HepG2 (cell line): Measurements from ENCODE around the gene LZTR1. TPM values are rescaled to one million over a fixed set of nuclear protein-coding genes. Genes with fewer than 3 reads are reported as not detected.

ENCODE experiments used
- ATAC-seq: fragments of 200-7000 bp; cut with Tn5 transposase; 3 replicates; pipeline ENCODE4 v1.9.1; 2020; ENCODE audit warnings: mild to moderate bottlenecking, moderate library complexity
- BruUV-seq: library from RNA; stranded (reverse); fragments of 400-500 nt; replicated peaks from 2 replicates; lab custom pipeline; 2021; lab: Mats Ljungman, UMichigan
- CTCF ChIA-PET: fragments of 300-600 bp; formaldehyde crosslinking; extraction: SDS; loops from one replicate; lab custom pipeline; 2021; ENCODE audit warnings: low total read pairs, inconsistent platforms, low intra/inter-chr PET ratio; lab: Yijun Ruan, JAX
- POLR2A ChIA-PET: fragments of 350-600 bp; sonication (Branson Sonifier 250); formaldehyde crosslinking; loops from one replicate; lab custom pipeline; 2020; ENCODE audit warnings: antibody characterized with exemption, inconsistent platforms; lab: Yijun Ruan, JAX
- DNase-seq: peaks from one replicate; pipeline ENCODE4 v3.0.0-alpha.2; 2015; ENCODE audit warnings: low spot score
- FAIRE-seq: peaks from 3 replicates; lab custom pipeline; 2011; peaks lifted over from hg19 to GRCh38; lab: Jason Lieb, UNC
- H2AFZ ChIP-seq: one replicate; pipeline ENCODE4 v1.6.1; 2011; ENCODE audit warnings: low read length, inconsistent platforms
- H3K27ac ChIP-seq: fragments of 300-600 bp; 3 replicates; pipeline ENCODE4 v1.8.0; 2011; ENCODE audit warnings: mixed run types, mild to moderate bottlenecking, mixed read lengths, low read length, inconsistent platforms; ENCODE audit not compliant: insufficient read depth; ENCODE audit errors: extremely low read length
- H3K27me3 ChIP-seq, 2 experiments: fragments of 200-600 bp in 1 of 2; 2 replicates in 1 of 2; 3 replicates in 1 of 2; pipeline versions ENCODE4 v1.6.0 to v1.8.0; 2011; ENCODE audit warnings: low read length in 2 of 2, mild to moderate bottlenecking in 2 of 2, moderate library complexity in 2 of 2, inconsistent platforms in 1 of 2; ENCODE audit not compliant: insufficient read depth in 2 of 2, control insufficient read depth in 1 of 2
- H3K36me3 ChIP-seq, 2 experiments: fragments of 200-600 bp in 1 of 2; replicated peaks in 1 of 2; 2 replicates in 1 of 2; 3 replicates in 1 of 2; pipeline versions ENCODE4 v1.5.1 to v1.8.0; 2011; ENCODE audit warnings: low read length in 2 of 2, inconsistent platforms in 1 of 2; ENCODE audit not compliant: insufficient read depth in 2 of 2, control insufficient read depth in 1 of 2
- H3K4me1 ChIP-seq: 2 replicates; pipeline ENCODE4 v1.5.1; 2012; ENCODE audit warnings: low read length, inconsistent platforms; ENCODE audit not compliant: insufficient read depth
- H3K4me2 ChIP-seq: 2 replicates; pipeline ENCODE4 v1.6.0; 2011; ENCODE audit warnings: low read depth, low read length, inconsistent platforms
- H3K4me3 ChIP-seq, 3 experiments: fragments of 200-600 bp in 1 of 3; sonication (generic), shearing (Covaris generic) in 1 of 3; replicated peaks in 1 of 3; 2 replicates each; pipeline ENCODE4 v1.5.1; 2011 to 2016; ENCODE audit warnings: low read length in 3 of 3, inconsistent platforms in 2 of 3, low read depth in 2 of 3, mild to moderate bottlenecking in 2 of 3, control low read depth in 1 of 3, mixed read lengths in 1 of 3; ENCODE audit not compliant: insufficient read depth in 1 of 3
- H3K79me2 ChIP-seq: one replicate; pipeline ENCODE4 v1.6.1; 2011; ENCODE audit warnings: low read length, inconsistent platforms; ENCODE audit not compliant: insufficient read depth
- H3K9ac ChIP-seq: 2 replicates; pipeline ENCODE4 v1.6.0; 2011; ENCODE audit warnings: mild to moderate bottlenecking, low read depth, low read length, inconsistent platforms; ENCODE audit not compliant: insufficient read depth
- H3K9me3 ChIP-seq: 2 replicates; pipeline ENCODE4 v1.5.1; 2012; ENCODE audit warnings: mild to moderate bottlenecking, low read length
- H4K20me1 ChIP-seq: 2 replicates; pipeline ENCODE4 v1.6.0; 2011; ENCODE audit warnings: inconsistent platforms, mild to moderate bottlenecking, low read length, moderate library complexity; ENCODE audit not compliant: insufficient read depth
- SETDB1 ChIP-seq: sonication (generic); formaldehyde crosslinking; IDR thresholded peaks from 2 replicates; pipeline ENCODE4 v1.5.1; 2020; ENCODE audit warnings: missing genetic modification reagents, mild to moderate bottlenecking, borderline replicate concordance
- STAG1 ChIP-seq: sonication (generic); formaldehyde crosslinking; IDR thresholded peaks from 2 replicates; pipeline ENCODE4 v1.4.0; 2020; ENCODE audit warnings: missing genetic modification reagents
- XRCC5 ChIP-seq: fragments of 200-400 bp; formaldehyde crosslinking; optimal IDR thresholded peaks from 2 replicates; pipeline ENCODE3; 2017; ENCODE audit warnings: mild to moderate bottlenecking, low read length
- ZBTB49 ChIP-seq: sonication (generic); formaldehyde crosslinking; IDR thresholded peaks from 2 replicates; pipeline ENCODE4 v1.4.0; 2020; ENCODE audit warnings: missing genetic modification reagents, borderline replicate concordance
- ZFX ChIP-seq: sonication (generic); formaldehyde crosslinking; IDR thresholded peaks from 2 replicates; pipeline ENCODE4 v1.4.0; 2020; ENCODE audit warnings: mild to moderate bottlenecking, low read depth, missing genetic modification reagents, moderate library complexity
- ZFY ChIP-seq: sonication (generic); formaldehyde crosslinking; IDR thresholded peaks from 2 replicates; pipeline ENCODE4 v1.4.0; 2020; ENCODE audit warnings: missing genetic modification reagents
- WGBS: methylation state at CpG from one replicate; pipeline ENCODE4 v1.1.6; 2017; ENCODE audit warnings: low lambda C conversion rate; 5-methylcytosine and 5-hydroxymethylcytosine counted together
- in situ Hi-C: cut with HindIII; loops from 2 replicates; pipeline ENCODE4 v1.10.0; 2017; ENCODE audit warnings: low pct_unique_long_range_greater_than_20kb; ENCODE audit not compliant: extremely low pct_ligation_motif_present
- intact Hi-C: fragments of 100-400 bp; cut with micrococcal nuclease; formaldehyde crosslinking; loops from one replicate; pipeline ENCODE4 v1.10.0; 2022; ENCODE audit not compliant: unreplicated experiment
- polyA plus RNA-seq, 8 experiments: library from polyadenylated mRNA; depleted of rRNA in 3 of 8; stranded (reverse) in 7 of 8; unstranded in 1 of 8; fragments of >200 nt; fragmentation: Illumina TruSeq in 4 of 8; extraction: Trizol in 4 of 8; gene quantifications; 2 replicates each; pipeline versions ENCODE4 v1.2.1 to v1.2.3, GENCODE V29; 2011 to 2016; ENCODE audit warnings: low read depth in 4 of 8, missing spikeins in 1 of 8, mixed read lengths in 1 of 8; ENCODE audit not compliant: insufficient read depth in 1 of 8
- total RNA-seq, 5 experiments: library from RNA; depleted of rRNA; stranded (reverse); fragments of >200 nt; fragmentation: Illumina TruSeq; extraction: Trizol; gene quantifications; 2 replicates each; pipeline ENCODE4 v1.2.3, GENCODE V29; 2016; ENCODE audit warnings: low read depth in 1 of 5
- TF ChIP-seq, protein P1 (sequence below): sonication (generic); formaldehyde crosslinking; IDR thresholded peaks from 2 replicates; pipeline ENCODE4 v1.5.0; 2020; ENCODE audit warnings: mild to moderate bottlenecking, missing genetic modification reagents, moderate library complexity

The LZTR1 gene
- total and polyA plus RNA-seq, 2 of the 13 experiments (the other 11 are each of a cell fraction or from before 2014, with no cell fraction given) = 21.8 to 22.4 TPM

DNA sequence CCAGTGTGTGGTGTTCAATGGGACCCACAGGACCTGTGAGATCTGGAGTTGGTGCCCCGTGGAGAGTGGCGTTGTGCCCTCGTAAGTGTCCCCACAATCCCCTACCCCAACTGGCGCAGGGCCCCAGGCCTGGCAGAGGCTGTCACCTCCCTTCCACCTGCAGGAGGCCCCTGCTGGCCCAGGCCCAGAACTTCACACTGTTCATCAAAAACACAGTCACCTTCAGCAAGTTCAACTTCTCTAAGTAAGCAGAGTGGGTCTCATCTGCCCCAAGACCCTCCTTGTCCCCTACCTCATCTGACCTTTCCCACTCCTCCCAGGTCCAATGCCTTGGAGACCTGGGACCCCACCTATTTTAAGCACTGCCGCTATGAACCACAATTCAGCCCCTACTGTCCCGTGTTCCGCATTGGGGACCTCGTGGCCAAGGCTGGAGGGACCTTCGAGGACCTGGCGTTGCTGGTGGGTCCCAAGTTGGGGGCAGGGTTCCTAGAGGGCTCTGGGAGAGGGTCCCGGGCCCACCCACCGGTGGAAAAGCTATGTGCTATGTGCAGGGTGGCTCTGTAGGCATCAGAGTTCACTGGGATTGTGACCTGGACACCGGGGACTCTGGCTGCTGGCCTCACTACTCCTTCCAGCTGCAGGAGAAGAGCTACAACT lies 41.0 kb downstream of the LZTR1 start:
- ChIA-PET CTCF (no interaction called here), POLR2A (no interaction called here)
- Histone ChIP-seq H3K27me3 (peaks cover 5 to 43% of the 10 kb centered on the region in 2 experiments; a peak in 4 of 5 replicates), H3K79me2 (no peaks in the 10 kb centered on the region), H3K27ac (no peak overlapping the region), H3K4me2 (no peak overlapping the region), H3K36me3 (no peaks in the 10 kb centered on the region), H3K4me3 (no peak overlapping the region), H3K9me3 (no peaks in the 10 kb centered on the region), H3K4me1 (peaks cover 14% of the 10 kb centered on the region), H2AFZ (no peak overlapping the region), H3K9ac (no peak overlapping the region), H4K20me1 (no peaks in the 10 kb centered on the region)
- TF ChIP-seq ZBTB49 (CRISPR knock-in tag) (no peak), SETDB1 (CRISPR knock-in tag) (no peak), XRCC5 (peak; percentile 31), ZFY (CRISPR knock-in tag) (0 out of 2 replicates have a peak, but pooled peaks have one; percentile 36), ZFX (CRISPR knock-in tag) (0 out of 2 replicates have a peak, but pooled peaks have one; percentile 23), STAG1 (0 out of 2 replicates have a peak, but pooled peaks have one; percentile 10)
- TF ChIP-seq, protein P1, sequence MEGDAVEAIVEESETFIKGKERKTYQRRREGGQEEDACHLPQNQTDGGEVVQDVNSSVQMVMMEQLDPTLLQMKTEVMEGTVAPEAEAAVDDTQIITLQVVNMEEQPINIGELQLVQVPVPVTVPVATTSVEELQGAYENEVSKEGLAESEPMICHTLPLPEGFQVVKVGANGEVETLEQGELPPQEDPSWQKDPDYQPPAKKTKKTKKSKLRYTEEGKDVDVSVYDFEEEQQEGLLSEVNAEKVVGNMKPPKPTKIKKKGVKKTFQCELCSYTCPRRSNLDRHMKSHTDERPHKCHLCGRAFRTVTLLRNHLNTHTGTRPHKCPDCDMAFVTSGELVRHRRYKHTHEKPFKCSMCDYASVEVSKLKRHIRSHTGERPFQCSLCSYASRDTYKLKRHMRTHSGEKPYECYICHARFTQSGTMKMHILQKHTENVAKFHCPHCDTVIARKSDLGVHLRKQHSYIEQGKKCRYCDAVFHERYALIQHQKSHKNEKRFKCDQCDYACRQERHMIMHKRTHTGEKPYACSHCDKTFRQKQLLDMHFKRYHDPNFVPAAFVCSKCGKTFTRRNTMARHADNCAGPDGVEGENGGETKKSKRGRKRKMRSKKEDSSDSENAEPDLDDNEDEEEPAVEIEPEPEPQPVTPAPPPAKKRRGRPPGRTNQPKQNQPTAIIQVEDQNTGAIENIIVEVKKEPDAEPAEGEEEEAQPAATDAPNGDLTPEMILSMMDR (CRISPR knock-in tag) = peak; percentile 40
- ATAC-seq (peak; percentile 74), FAIRE-seq (no peak), DNase-seq (no peak)
- 24% methylated on average over 12 of the region's 13 CpGs for WGBS
- intact Hi-C loops (no loop called here), in situ Hi-C loops (no loop called here)
- BruUV-seq = no TSS peak
